Activated naive CD4-positive, alpha-beta T cell treated with anti-CD3 and anti-CD28 coated beads for 36 hours (primary cell): ENCODE results near the gene AHR. TPM values are rescaled to one million over a fixed set of nuclear protein-coding genes. Genes with fewer than 3 reads are reported as not detected.
"Not testable (repeated sequence)": the region's sequence is repeated elsewhere in the genome, so short reads cannot be mapped to it uniquely, and the experiment has no call there.

Source experiments
- CTCF ChIA-PET: fragments of 350-600 bp; sonication (Branson Sonifier 250); formaldehyde crosslinking; loops from one replicate; lab custom pipeline; 2021; ENCODE audit warnings: antibody characterized with exemption; lab: Charles Lee
- DNase-seq: peaks from one replicate; pipeline ENCODE4 v3.0.0-alpha.2; 2020
- H3K27ac Mint-ChIP-seq: one replicate; pipeline ENCODE4 v1.8.0; 2021; ENCODE audit warnings: mild to moderate bottlenecking, mixed read lengths
- H3K27me3 Mint-ChIP-seq: one replicate; pipeline ENCODE4 v1.8.0; 2021; ENCODE audit warnings: low read depth, mixed read lengths
- H3K36me3 Mint-ChIP-seq: one replicate; pipeline ENCODE4 v1.8.0; 2021; ENCODE audit warnings: low read depth, mixed read lengths
- H3K4me1 Mint-ChIP-seq: one replicate; pipeline ENCODE4 v1.8.0; 2021; ENCODE audit warnings: low read depth, mixed read lengths
- H3K4me3 Mint-ChIP-seq: one replicate; pipeline ENCODE4 v1.8.0; 2021; ENCODE audit warnings: mild to moderate bottlenecking, moderate library complexity, mixed read lengths
- H3K9me3 Mint-ChIP-seq: one replicate; pipeline ENCODE4 v1.8.0; 2021; ENCODE audit warnings: mixed read lengths
- intact Hi-C: fragments of 100-400 bp; cut with micrococcal nuclease; formaldehyde crosslinking; loops from one replicate; pipeline ENCODE4 v1.15.1; 2023
- total RNA-seq, 2 experiments: library from RNA; stranded (reverse); gene quantifications; one replicate each; pipeline ENCODE4 v1.2.3, GENCODE V29; 2021

The AHR gene
- total RNA-seq, 2 experiments from 2014 or later: 24.5 to 27.5 TPM

DNA sequence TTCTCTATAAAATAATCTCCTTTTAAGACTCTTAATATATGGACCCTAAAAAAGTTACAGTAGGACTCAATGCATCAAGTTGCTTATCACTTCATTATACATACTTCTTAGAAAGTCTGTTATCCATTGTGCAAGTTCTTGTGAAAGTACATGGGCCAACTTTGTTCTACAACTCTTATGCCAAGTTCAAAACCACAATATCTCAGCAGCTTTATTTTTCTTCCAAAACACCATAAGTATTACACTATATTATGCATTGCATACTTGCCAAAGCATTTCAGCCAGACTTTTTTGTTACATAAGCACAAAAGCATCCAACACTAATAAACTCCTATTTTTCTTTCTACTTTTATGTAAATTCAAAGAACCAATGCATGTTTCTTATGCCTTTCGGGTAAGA lies 94.4 kb downstream of the AHR start:
- no peaks in the 10 kb centered on the region for H3K4me1 Mint-ChIP-seq
- peaks cover 19% of the 10 kb centered on the region for H3K9me3 Mint-ChIP-seq
- no peak overlapping the region for H3K27ac Mint-ChIP-seq
- no peak overlapping the region for H3K4me3 Mint-ChIP-seq
- peaks cover 14% of the 10 kb centered on the region for H3K36me3 Mint-ChIP-seq
- peaks cover 5% of the 10 kb centered on the region for H3K27me3 Mint-ChIP-seq
- intact Hi-C loops: no loop called here
- CTCF ChIA-PET: no interaction called here
- DNase-seq: no peak

DNA sequence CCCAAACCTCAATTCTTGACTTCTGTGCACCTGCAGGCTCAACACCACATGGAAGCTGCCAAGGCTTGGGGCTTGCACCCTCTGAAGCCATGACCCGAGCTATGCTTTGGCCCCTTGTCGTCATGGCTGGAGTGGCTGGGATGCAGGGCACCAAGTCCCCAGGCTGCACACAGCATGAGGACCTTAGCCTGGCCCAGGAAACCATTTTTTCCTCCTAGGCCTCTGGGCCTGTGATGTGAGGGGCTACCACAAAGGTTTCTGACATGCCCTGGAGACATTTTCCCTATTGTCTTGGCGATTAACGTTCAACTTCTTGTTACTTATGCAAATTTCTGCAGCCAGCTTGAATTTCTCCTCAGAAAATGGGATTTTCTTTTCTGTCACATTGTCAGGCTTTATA lies 96.1 kb downstream of the AHR start:
- H3K36me3 Mint-ChIP-seq: peaks cover 14% of the 10 kb centered on the region
- CTCF ChIA-PET, H3K27ac Mint-ChIP-seq, intact Hi-C loops, H3K27me3 Mint-ChIP-seq, DNase-seq, H3K4me1 Mint-ChIP-seq, H3K4me3 Mint-ChIP-seq: not testable (repeated sequence)
- H3K9me3 Mint-ChIP-seq: peaks cover 19% of the 10 kb centered on the region
